GM19351 (cell line): ENCODE measurements around the gene OR6C76.
"Not testable (repeated sequence)": the region's sequence is repeated elsewhere in the genome, so short reads cannot be mapped to it uniquely, and the experiment has no call there.

ENCODE experiments used
- ATAC-seq: cut with Tn5 transposase; IDR thresholded peaks from one replicate; pipeline ENCODE4 v1.9.1; 2021; ENCODE audit warnings: mild to moderate bottlenecking, moderate library complexity; ENCODE audit not compliant: unreplicated experiment

The OR6C76 gene

GRCh38 chr12:55425954-55426353 lies at the start of gene OR6C76:
OR6C76 (plus strand) TSS chr12:55426254; CDS start chr12:55426254, 0 bp downstream.
- ATAC-seq, result no peak

GRCh38 chr12:55385891-55386290 lies 40.2 kb upstream of the OR6C76 start:
- ATAC-seq, result no peak

DNA sequence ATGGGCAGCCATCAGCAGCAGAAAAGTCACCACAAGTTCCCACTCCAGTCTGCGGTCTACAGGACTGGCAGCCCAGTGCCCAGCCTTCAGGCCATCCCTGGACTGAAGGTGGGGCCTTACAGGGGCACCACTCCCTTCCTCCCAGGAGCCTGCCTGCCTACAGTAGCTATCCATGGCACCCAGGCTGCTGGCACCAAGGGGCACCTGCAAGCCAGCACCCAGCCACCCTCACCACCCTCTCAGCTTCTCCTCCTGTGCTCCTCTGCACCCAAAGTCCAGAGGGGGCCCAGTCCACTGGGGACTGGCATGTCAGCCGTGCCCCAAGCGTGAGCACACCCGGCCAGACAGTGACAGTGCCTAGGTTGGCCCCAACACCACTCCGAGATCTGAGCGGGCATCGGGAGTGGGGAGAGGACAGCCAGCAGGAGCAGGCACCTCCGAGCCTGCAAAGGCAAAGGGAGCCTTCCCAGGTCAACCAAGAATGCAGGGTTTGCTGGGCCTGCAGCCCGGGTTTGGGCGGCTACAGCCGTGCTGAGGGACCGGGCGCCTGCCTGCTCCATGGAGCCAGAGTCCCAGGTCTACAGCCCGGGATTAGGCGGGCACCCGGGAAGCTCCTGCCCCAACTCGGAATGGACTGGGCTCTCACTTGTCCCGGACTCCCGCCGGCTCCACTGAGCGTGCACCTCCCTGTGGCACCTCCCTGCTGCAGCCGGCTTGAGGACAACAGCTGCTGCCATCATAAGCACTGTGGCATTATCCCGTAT lies 33.8 kb upstream of the OR6C76 start:
- no peak for ATAC-seq

GRCh38 chr12:55396326-55396725 lies 29.7 kb upstream of the OR6C76 start:
- no peak for ATAC-seq

- ATAC-seq, result no peak
Observed at GRCh38 chr12:55400229-55400628, 25.8 kb upstream of the OR6C76 start, which contains the start of gene OR6C65. OR6C65 (plus strand) TSS chr12:55400529; CDS start chr12:55400529, 0 bp downstream.

GRCh38 chr12:55407866-55408265 lies 18.2 kb upstream of the OR6C76 start:
- no peak for ATAC-seq

- not testable (repeated sequence) for ATAC-seq
Observed at GRCh38 chr12:55409133-55409532, 16.9 kb upstream of the OR6C76 start.

- not testable (repeated sequence) for ATAC-seq
Observed at GRCh38 chr12:55412138-55412537, 13.9 kb upstream of the OR6C76 start.

DNA sequence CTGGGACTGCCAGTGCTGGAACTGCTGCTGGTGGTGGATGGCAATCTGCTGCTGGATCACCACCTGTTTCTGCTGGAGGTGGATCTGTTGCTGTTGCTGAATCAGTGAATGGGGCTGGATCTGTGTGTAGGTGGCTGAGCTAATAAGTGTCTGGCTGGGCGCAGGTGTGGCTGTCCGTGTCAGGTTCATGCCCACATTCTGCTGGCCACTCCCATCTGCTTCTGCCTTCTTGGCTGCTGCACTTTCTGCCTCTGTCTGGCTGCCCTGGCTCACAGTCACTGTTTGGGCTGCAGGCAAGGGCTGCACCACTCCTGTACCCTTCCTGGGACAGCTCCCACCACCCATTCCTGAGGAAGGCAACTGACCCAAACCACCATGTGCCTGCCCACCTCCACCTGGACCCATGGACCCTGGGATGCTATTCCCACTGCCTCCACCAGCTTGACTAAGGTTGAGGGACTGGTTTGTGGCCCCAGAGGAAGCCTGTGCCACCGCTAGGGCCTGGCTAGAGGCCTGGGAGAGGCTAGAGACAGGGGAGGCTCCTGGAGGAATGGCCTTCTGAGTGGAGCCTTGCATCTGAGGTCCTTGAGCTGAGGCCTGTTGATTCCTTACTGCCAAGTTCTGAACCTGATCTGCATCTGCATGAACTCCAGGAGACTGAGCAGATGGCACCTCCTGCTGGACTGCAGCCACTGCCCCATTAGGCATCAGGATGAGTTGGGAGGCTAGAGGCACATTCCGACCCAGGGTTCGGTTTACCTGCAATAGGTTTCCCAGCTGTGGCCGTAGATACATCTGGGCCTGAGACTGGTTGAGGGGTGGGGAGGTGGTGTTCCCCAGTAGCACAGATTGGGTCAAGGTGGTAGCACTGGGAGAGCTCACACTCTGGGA lies 12.3 kb upstream of the OR6C76 start:
- ATAC-seq, result not testable (repeated sequence)

DNA sequence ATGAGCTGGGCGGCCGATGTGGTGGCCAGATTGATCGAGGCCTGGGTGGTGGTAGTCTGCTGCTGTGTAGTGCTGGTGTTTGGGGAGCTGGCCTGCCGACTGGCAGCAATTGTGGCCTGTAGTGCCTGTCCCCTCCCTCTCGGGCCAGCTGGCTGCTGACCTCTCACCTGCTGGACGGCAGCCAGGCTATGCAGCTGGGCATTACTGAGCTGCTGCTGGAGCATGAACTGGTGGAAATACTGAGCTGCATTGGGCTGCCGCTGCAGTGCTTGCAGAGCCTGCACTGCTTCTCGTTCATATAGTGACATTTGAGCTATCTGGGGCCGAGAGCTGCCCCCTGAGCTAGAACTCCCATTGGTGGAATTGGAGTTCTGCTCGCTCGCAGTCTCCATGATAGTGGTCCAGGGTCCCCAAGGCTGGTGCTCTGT lies 11.6 kb upstream of the OR6C76 start:
- ATAC-seq, result not testable (repeated sequence)

DNA sequence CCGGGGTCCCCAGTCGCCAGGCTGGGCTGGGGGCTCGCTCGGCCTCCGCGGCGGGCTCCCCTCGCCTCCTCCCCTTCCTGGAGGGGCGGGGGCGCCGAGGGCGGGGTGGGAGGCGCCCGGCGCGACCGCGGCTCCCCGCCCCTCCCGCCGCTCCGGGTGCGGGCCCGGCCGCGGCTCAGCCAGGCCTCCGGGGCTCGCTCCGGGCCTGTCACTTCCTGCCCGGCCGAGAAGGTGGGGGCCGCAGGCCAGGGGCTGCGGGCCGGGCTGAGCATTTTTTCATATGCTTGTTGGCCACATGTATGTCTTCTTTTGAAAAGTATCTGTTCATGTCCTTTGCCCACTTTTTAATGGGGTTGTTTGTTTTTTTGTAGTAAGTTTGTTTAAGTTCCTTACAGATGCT lies 11.2 kb upstream of the OR6C76 start:
- ATAC-seq, result not testable (repeated sequence)

- ATAC-seq, result no peak
Observed at GRCh38 chr12:55416961-55417360, 9.1 kb upstream of the OR6C76 start.

GRCh38 chr12:55420307-55420962 lies 5.6 kb upstream of the OR6C76 start:
- ATAC-seq, result no peak

- no peak for ATAC-seq
Observed at GRCh38 chr12:55428331-55429243, 2.5 kb downstream of the OR6C76 start.

GRCh38 chr12:55441233-55441632 lies 15.2 kb downstream of the OR6C76 start:
- not testable (repeated sequence) for ATAC-seq

DNA sequence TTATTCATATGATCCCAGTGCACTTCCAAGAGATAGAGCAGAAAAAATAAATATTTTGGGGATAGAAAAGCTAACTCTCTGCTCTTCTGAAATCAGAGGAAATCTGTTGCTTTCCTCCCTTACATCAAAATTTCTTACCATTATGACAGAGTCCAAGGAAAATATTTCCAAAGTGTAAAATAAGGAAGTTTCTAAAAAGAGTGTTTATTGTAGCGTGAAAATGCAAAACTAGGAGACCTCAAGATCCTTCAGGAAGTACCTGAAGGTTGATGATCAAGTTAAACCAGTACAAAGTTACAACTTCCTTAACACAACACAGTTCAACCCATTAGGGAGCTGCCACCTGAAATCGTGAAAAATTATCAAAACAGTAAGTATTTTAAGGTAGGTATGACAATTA lies 17.7 kb downstream of the OR6C76 start, which contains the start of gene OR6C2:
OR6C2 (plus strand) TSS at position 301 of the 400 bp plus-strand sequence. CDS start 8,138 bp downstream, outside the sequence.
- no peak for ATAC-seq

- no peak for ATAC-seq
Observed at GRCh38 chr12:55445357-55445756, 19.3 kb downstream of the OR6C76 start.

DNA sequence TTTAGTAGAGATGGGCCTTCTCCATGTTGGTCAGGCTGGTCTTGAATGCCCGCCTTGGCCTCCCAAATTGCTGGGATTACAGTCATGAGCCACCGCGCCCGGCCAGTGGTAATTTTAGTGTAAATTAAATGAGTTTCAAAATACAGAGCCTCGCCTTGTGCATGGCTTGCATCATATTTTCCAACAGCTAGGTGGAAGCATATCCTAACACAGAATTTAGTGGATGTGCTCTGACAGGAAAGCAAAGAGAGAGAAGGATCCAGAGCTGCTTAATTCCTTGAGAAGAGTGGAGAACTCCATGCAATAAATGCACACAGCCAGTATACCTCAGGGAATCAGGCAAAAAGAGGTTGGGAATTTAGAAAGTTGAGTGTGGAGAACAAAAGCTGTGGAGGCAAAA lies 20.3 kb downstream of the OR6C76 start:
- no peak for ATAC-seq

GRCh38 chr12:55448825-55449224 lies 22.8 kb downstream of the OR6C76 start:
- ATAC-seq, result no peak

GRCh38 chr12:55464926-55465325 lies 38.9 kb downstream of the OR6C76 start:
- not testable (repeated sequence) for ATAC-seq
